Measurements from ENCODE around the gene GANAB. TPM values are rescaled to one million over a fixed set of nuclear protein-coding genes. Genes with fewer than 3 reads are reported as not detected.

The GANAB gene
- total and polyA plus RNA-seq, 2 of the 13 experiments (the other 11 are each of a cell fraction or from before 2014, with no cell fraction given), result 99.5 to 234 TPM

DNA sequence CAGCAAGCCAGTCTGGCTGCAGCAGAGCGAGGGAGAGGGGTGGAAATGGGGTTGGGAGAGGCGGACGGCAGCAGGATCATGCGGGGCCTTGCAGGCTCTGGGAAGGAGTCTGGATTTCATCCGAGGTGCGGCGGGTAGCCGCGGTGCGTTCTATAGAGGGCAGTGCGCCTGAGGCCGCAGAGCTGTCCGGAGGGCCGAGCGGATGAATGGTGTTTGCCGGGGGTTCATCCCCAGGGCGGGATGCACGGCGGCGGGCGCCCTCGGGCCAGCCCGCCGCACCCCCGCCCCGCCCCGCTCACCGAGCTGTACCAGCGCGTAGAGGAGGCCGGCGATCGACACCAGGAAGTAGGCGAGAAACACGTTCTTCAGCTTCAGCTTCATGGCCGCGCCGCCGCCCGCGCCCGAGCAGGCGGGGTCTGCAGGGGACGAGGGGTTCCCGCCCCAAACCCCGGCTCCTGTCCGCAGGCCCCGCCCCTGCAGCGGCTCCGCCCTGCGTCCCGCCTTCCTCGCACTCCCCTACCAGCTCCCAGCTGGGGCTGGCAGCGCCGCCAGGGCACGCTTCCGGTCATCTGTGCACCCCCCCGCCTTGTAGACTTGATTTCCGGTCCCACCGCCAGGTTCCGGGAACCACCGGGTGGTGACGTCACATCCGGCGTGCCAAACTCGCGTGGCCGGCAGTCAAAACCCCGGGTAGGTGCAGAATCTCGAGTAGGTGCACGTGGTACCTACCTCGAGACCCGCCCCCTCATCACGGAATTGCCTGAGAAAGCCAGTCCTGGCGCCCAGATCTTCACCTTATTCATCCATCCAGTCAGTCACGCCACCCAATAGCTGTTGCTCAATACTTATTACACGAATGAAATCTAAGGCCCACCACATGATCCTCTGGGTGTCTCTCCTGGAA, 24.6 kb downstream of the GANAB start, which contains the start of gene B3GAT3 (continued):
- TF ChIP-seq MXD3 (CRISPR knock-in tag; IDR thresholded peaks at IDR 0.05), result peak; percentile 96
- TF ChIP-seq ATRX (CRISPR knock-in tag; IDR thresholded peaks at IDR 0.05; ENCODE audit: borderline replicate concordance), result no peak; the same call in 1 of the 2 replicates
- TF ChIP-seq ZNF24 (IDR thresholded peaks at IDR 0.05), result no peak
- TF ChIP-seq ZNF552 (CRISPR knock-in tag; IDR thresholded peaks at IDR 0.05; ENCODE audit: borderline replicate concordance), result peak; percentile 88

DNA sequence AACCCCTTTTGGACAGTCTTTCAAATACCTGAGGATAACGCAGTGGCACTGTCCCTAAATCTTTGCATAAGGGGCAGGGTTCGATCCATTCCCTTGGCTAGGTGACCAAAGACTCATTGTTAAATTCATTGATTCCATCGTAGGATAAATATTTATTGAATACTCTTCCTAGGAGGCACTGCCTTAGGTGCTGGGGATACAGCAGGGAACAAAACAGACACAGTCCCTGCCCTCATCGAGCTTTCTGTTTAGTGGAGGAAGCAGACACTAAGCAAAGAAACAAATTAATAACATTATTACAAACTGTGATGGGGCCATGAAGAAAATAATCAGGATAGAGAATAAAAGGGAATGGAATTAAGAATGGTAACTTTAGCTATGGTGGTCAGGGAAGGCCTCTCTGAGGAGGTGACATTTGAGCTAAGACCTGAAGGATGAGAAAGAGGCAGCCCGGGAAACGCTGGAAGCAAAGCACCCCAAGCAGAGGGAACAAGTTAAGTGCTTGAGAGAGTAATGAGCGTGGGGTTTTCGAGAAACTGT, 25.3 kb downstream of the GANAB start:
- CTCF ChIA-PET (ENCODE audit: low intra/inter-chr PET ratio, low total read pairs), result interaction anchor here (1.9 kb wide), 1 partner anchor 9 kb away, joined by 6 read pairs; the partner anchor contains the start of genes EML3 and ROM1
- Histone ChIP-seq H3K27ac (ENCODE audit: extremely low read length, insufficient read depth, low read length) (peak overlapping the region; percentile 72), H3K4me2 (ENCODE audit: low read depth, low read length) (peak overlapping the region; percentile 93), H3K79me2 (ENCODE audit: insufficient read depth, low read length) (peaks cover 4% of the 10 kb centered on the region), H3K9ac (ENCODE audit: insufficient read depth, low read depth, low read length) (peak overlapping the region; percentile 83), H3K9me3 (ENCODE audit: low read length) (no peaks in the 10 kb centered on the region), H2AFZ (ENCODE audit: low read length) (no peak overlapping the region), H3K4me1 (ENCODE audit: insufficient read depth, low read length) (peaks cover 21% of the 10 kb centered on the region), H3K4me3 (replicated peaks in 1 of 3; ENCODE audit: insufficient read depth in 1 of 3, low read depth in 2 of 3, low read length in 3 of 3) (peak overlapping the region; percentile 74 to 90 (median 81)), H3K27me3 (ENCODE audit: control insufficient read depth in 1 of 2, insufficient read depth in 2 of 2, low read length in 2 of 2) (no peaks in the 10 kb centered on the region; a peak in 1 of 5 replicates), H3K36me3 (replicated peaks in 1 of 2; ENCODE audit: control insufficient read depth in 1 of 2, insufficient read depth in 2 of 2, low read length in 2 of 2) (peaks cover 5 to 11% of the 10 kb centered on the region in 2 experiments), H4K20me1 (ENCODE audit: insufficient read depth, low read length) (no peaks in the 10 kb centered on the region)
- no peak for ATAC-seq
- BruUV-seq (replicated peaks), result no TSS peak
- FAIRE-seq, result no peak
- intact Hi-C loops (cut with micrococcal nuclease; ENCODE audit: unreplicated experiment), result no loop called here
- DNase-seq (ENCODE audit: low spot score), result no peak
- 4% methylated on average over 8 of the region's 8 CpGs for WGBS (ENCODE audit: low lambda C conversion rate)
- POLR2A ChIA-PET, result interaction anchor here (0.8 to 4.5 kb wide), 22 partner anchors 10 to 235 kb away, joined by 3 to 80 read pairs (median 9); partner anchors contain the start of genes C11orf98, CSKMT, EEF1G and EML3
- in situ Hi-C loops (cut with HindIII; ENCODE audit: extremely low pct_ligation_motif_present, low pct_unique_long_range_greater_than_20kb), result no loop called here
- TF ChIP-seq ZFP90 (CRISPR knock-in tag; IDR thresholded peaks at IDR 0.05; ENCODE audit: borderline replicate concordance) (no peak), HNRNPLL (IDR thresholded peaks at IDR 0.05; ENCODE audit: low read depth, low read length, poor library complexity, severe bottlenecking) (no peak), RFX3 (CRISPR knock-in tag; IDR thresholded peaks at IDR 0.05) (no peak), REPIN1 (CRISPR knock-in tag; IDR thresholded peaks at IDR 0.05; ENCODE audit: borderline replicate concordance, low read depth) (no peak), ZNF713 (CRISPR knock-in tag; IDR thresholded peaks at IDR 0.05) (no peak), ZKSCAN8 (CRISPR knock-in tag; IDR thresholded peaks at IDR 0.05; ENCODE audit: borderline replicate concordance) (no peak), MEIS1 (CRISPR knock-in tag; IDR thresholded peaks at IDR 0.05; ENCODE audit: borderline replicate concordance) (no peak), POLR2AphosphoS2 (IDR thresholded peaks at IDR 0.05; ENCODE audit: low read depth, low read length) (no peak), KDM5B (CRISPR knock-in tag; IDR thresholded peaks at IDR 0.05; ENCODE audit: borderline replicate concordance) (no peak), ZNF850 (CRISPR knock-in tag; conservative IDR thresholded peaks at IDR 0.05) (0 out of 2 replicates have a peak, but pooled peaks have one; percentile 6), ZNF564 (CRISPR knock-in tag; IDR thresholded peaks at IDR 0.05) (no peak), STAT5B (CRISPR knock-in tag; IDR thresholded peaks at IDR 0.05) (no peak), HBP1 (CRISPR knock-in tag; IDR thresholded peaks at IDR 0.05; ENCODE audit: low read depth) (no peak), SMYD3 (CRISPR knock-in tag; IDR thresholded peaks at IDR 0.05) (no peak)
- TF ChIP-seq, protein P1, sequence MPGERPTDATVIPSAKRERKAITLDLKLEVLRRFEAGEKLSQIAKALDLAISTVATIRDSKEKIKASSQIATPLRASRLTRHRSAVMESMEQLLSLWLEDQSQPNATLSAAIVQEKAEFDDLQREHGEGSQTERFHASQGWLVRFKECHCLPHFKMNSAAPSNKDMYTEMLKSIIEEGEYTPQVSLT (CRISPR knock-in tag; IDR thresholded peaks at IDR 0.05; ENCODE audit: borderline replicate concordance, low read depth), result no peak
